Epithelial cell of prostate (primary cell): Measurements from ENCODE around the gene CCDC196.
"Not testable (repeated sequence)": the region's sequence is repeated elsewhere in the genome, so short reads cannot be mapped to it uniquely, and the experiment has no call there.

Experiments
- DNase-seq: peaks from one replicate; pipeline ENCODE4 v3.0.0-alpha.2; 2011; ENCODE audit warnings: low read depth, low spot score
- H3K27ac ChIP-seq: fragments of 450-650 bp; 2 replicates; pipeline ENCODE4 v1.5.1; 2017; ENCODE audit warnings: mild to moderate bottlenecking

The CCDC196 gene

GRCh38 chr14:66545191-66545590 lies 59.0 kb downstream of the CCDC196 start:
- DNase-seq, H3K27ac ChIP-seq: not testable (repeated sequence)

- not testable (repeated sequence) for DNase-seq, H3K27ac ChIP-seq
These were observed 59.6 kb downstream of the CCDC196 start for GRCh38 chr14:66545751-66546150.
